DMS53 (cell line): Measurements from ENCODE around the gene AOC1.

ENCODE experiments used
- DNase-seq: peaks from one replicate; lab custom pipeline; 2025; lab: John Stamatoyannopoulos, UW

AOC1 gene

DNA sequence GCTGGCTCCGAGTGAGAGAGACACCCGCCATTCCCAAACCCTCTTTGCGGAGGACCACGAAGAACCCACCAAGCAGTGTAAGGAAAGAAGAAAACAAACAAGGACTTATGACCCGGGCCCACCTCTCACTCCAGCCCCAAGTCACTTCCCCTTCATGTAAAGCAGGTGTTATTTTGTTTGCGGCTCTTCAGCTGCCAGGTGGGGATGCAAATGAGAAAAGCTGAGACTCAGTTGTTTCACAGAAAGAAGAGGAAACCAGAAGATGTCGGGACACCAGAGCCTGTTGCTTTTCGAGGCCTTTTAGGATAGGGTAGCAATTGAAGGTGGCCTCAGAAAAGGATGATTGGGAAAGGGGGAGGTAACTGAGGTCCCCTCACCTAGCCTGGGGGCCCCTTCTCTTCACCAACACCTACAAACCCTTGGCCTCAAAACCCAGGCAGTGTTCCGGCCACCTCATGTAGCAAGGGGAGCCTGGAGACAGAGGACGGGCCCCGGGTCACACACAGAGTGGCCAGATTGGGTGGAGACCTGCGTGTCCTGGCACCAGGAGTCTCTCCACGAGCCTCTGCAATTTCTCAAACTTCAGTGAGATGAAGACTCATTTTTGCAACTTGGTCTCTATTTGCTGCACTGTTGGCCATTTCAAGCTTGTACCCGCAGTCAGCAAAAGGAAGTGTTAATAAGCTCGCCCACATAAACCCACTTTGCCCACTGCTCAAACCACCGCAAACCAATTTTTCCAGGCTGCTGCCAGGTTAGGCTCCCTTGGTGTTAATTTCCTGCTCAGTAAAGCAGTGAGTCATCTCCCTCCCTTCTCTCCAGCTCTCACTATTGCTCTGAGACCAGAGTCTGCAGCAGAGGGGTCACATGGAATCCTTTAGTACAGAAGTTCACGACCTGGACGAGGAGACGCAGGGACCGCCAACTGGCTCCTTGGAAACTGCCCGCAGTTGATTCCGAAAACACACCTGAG lies 45.5 kb downstream of the AOC1 start:
- peak; percentile 54 for DNase-seq

- peak; percentile 89 for DNase-seq
Measured at GRCh38 chr7:150898475-150899011, 46.2 kb downstream of the AOC1 start.

DNA sequence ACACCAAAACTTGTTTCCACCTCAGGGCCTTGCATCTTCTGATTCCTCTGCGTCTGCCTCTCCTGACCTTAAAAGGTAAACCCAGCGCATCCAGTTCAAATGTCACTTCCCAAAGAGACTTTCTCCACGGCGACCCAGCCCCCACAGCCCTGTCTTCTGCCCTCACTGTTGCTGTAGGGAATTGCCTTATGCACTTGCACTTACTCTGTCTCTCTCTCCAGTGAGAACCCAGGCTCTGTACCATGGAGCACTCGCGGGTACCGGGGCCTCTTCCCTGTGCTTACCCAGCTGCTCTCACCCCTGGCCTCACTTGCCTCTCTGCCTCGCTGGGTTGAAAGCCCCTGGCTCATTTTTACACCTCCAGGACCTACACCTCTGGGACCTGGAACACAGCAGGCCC lies 48.4 kb downstream of the AOC1 start:
- DNase-seq, result no peak

DNA sequence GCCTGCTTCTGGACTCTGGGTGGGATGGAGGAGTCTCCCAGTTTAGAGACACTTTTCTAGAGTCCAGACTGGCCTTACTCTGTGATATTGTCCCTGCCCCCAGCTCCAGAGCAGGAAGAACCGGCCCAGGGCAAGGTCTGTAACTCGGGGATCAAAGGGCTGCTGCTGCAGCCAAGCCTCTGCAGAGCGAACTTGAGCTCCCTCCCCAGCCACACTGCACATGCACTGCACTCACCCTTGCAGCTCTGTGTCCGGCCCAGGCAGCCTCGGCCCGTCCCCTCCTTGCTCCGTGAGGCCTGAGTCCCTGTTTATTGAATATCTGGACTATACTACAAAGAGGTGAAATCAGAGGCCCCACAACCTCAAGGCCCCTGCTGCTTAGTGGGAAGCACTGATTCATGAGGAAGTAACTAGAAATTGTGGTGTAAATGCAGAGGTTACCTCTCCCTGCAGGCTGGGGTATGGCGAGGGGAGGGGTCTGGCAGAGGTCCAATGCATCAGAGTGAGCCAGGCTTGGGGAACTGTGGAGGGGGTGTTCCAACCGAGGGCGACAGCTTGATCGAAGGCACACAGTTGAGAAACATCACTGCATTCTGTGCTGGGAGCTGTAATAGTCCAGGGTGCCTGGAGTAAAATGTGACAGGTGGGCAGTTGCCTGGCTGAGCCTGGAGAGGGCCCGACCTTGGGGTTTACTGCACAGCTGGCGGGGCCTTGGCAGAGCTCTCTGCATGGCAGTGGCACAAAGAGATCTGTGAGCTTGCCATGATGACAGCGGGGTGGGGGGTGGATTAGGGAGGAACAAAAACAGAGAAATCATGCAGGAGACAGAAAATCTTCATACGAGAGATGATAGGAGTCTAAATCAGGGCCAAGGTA lies 49.1 kb downstream of the AOC1 start:
- DNase-seq, result no peak

GRCh38 chr7:150902078-150903033 lies 50.0 kb downstream of the AOC1 start:
- DNase-seq, result no peak

DNA sequence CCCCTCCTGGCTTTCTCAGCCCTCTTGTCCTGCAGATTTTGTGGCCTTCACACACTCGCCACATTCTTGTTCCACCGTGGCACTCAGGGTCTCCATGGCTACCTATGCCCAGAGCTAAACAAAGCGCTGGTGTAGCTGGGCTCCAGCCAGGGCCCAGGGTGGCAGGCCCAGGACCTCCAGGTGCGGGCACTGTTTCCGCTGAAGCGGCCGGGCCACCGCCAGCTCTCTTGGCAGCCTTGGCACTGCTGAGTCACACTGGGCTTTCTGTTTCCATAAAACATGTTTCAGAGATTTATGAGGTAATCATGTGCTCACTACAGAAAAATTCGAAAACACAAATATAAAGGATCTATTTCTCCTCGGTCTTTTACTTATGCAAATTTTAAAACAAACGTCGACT lies 51.3 kb downstream of the AOC1 start:
- peak; percentile 53 for DNase-seq

GRCh38 chr7:150904011-150904909 lies 51.9 kb downstream of the AOC1 start:
- no peak for DNase-seq

DNA sequence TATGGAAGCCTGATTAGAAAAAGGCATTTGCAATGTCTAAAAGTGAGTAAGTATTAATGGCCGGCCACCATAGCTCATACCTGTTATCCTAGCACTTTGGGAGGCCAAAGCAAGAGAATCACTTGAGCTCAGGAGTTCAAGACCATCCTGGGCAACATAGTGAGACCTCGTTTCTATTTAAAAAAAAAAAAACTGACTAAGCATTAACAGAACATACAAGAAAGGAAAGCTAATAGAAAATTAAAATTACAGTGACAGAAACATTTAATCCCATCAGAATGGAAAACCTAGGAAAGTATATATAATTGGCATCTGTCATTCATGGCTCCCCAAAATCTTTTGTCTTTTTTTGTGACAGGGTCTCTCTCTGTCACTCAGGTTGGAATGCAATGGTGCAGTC lies 55.9 kb downstream of the AOC1 start:
- DNase-seq, result no peak

DNA sequence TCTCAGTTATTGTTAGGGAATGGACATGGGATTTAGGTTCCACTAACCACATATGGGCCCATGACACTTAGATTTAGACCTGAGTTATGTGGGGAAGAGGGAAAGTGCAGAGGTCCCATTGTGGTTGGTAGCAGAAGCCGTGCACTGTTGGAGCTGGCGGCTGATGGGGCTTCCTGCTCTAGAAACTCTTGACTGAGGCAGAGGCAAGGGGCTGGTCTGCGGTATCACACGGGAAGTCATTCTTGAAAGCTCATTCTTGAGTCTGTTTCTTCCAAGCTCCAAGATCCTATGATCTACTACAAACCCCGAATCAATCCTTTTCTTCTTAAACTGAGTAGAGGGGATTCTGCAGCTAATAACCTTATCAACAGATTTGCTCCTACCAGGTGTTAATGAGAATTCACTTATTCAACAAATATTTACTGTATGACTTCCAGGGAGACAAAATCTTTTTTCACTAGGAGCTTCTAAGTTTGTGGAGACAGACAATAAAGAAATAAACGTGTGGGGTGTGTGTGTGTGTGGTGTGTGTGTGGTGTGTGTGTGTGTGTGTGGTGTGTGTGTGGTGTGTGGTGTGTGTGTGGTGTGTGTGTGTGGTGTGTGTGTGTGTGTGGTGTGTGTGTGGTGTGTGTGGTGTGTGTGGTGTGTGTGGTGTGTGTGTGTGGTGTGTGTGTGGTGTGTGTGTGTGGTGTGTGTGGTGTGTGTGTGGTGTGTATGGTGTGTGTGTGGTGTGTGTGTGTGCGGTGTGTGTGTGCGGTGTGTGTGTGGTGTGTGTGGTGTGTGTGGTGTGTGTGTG lies 57.1 kb downstream of the AOC1 start:
- DNase-seq, result no peak

DNA sequence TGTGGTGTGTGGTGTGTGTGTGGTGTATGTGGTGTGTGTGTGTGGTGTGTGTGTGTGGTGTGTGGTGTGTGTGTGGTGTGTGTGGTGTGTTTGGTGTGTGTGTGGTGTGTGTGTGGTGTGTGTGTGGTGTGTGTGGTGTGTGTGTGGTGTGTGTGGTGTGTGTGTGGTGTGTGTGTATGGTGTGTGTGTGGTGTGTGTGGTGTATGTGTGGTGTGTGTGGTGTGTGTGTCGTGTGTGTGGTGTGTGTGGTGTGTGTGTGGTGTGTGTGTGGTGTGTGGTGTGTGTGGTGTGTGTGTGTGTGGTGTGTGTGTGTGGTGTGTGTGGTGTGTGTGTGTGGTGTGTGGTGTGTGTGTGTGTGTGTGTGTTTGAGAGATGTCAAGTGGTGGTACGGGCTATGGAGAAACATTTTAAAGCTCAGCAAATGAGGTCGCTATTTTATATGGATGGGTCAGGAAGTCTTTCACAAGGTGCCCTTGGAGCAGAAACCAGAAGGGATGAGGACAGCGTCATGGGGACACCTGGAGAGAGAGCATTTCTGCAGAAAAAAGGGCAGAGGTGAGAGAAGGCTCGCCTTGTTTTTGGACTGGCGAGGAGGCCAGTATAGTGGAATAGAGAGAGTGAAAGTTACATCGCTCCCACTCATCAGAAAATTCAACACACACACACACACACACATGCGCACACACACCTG lies 58.1 kb downstream of the AOC1 start:
- DNase-seq, result peak; percentile 58

GRCh38 chr7:150910996-150911422 lies 58.7 kb downstream of the AOC1 start:
- DNase-seq, result no peak
